GM21737 (cell line): Measurements from ENCODE around the gene LYRM1.
"Not testable (repeated sequence)": the region's sequence is repeated elsewhere in the genome, so short reads cannot be mapped to it uniquely, and the experiment has no call there.

ENCODE experiments used
- ATAC-seq: cut with Tn5 transposase; IDR thresholded peaks from one replicate; pipeline ENCODE4 v1.9.1; 2021; ENCODE audit warnings: mild to moderate bottlenecking, moderate library complexity; ENCODE audit not compliant: unreplicated experiment

LYRM1 gene

DNA sequence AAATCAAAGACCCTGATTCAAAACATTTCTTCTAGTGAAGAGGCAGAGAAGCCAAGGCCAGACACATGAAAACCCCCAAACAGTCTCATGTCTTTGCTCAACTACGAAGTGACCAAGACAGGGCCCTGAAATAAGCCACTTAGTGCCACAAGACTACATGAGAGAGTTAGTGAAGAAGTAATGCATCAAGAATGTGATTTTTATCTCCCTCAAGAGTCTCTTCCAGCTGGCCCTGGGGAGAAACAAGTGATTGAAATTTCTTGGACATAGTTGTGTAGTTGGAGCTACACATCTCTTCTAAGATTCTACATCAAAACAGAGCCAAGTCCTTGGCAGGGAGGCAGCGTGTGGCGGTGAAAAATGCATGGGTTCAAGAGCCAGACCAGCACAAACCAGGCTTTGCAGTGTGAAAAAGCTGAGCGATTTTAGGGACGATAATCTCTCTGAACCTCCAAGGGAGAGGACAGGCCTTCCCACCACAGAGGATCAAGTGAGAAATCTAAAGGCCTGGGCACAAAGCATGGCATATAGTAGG is 30.6 kb downstream of the LYRM1 start:
- no peak for ATAC-seq

DNA sequence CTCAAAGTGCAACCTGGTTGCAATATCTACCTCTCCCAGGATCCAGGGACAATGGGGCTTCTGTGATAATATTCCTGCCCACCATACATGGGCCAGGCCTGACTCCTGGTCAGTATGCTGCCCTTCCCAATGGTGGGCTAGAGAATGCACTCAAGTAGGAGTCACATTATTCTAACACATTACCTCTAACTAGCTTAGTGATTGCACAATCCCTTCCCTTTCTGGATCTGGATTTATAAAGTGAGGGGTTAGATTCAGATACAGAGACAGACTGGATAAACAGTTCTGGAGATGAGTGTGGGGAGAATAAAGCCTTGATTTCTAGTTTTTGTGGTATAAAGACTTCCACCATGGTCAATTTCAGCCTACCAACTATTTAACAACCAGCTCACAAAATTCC is 33.0 kb downstream of the LYRM1 start:
- no peak for ATAC-seq

GRCh38 chr16:20937736-20938135 is 37.2 kb downstream of the LYRM1 start:
- no peak for ATAC-seq

- no peak for ATAC-seq
These were observed 37.9 kb downstream of the LYRM1 start for GRCh38 chr16:20938426-20938825.

GRCh38 chr16:20939611-20940010 is 39.0 kb downstream of the LYRM1 start:
- no peak for ATAC-seq

- no peak for ATAC-seq
These were observed 40.5 kb downstream of the LYRM1 start for GRCh38 chr16:20940871-20941635.

GRCh38 chr16:20941636-20941926 is 41.0 kb downstream of the LYRM1 start:
- no peak for ATAC-seq

- no peak for ATAC-seq
These were observed 41.7 kb downstream of the LYRM1 start for GRCh38 chr16:20942256-20942655.

- ATAC-seq, result no peak
These were observed 44.4 kb downstream of the LYRM1 start for GRCh38 chr16:20944861-20945574.

GRCh38 chr16:20945575-20945875 is 45.0 kb downstream of the LYRM1 start:
- not testable (repeated sequence) for ATAC-seq

DNA sequence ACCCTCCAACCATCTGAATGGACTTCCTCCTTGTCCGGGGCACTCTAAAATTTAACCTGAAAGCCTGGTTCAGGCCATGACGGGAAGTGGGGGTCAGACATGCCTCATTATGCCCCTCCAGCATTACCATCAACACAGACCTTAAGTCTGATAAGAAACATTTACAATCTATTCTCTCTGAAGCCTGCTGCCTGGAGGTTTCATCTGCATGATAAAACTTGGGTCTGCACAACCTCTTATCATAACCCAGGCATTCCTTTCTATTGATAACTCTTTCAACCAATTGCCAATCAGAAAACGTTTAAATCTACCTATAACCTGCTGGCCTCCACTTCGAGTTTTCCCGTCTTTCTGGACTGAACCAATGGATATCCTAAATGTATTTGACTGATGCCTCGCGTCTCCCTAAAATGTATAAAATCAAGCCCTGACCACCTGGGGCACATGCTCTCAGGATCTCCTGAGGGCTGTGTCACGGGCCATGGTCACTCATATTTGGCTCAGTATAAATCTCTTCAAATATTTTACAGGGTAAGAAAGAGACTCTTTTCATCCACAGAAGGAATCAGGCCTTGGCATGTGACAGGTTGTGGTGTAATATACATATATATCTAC is 45.6 kb downstream of the LYRM1 start:
- ATAC-seq, result no peak

- no peak for ATAC-seq
These were observed 47.9 kb downstream of the LYRM1 start for GRCh38 chr16:20948444-20948843.

DNA sequence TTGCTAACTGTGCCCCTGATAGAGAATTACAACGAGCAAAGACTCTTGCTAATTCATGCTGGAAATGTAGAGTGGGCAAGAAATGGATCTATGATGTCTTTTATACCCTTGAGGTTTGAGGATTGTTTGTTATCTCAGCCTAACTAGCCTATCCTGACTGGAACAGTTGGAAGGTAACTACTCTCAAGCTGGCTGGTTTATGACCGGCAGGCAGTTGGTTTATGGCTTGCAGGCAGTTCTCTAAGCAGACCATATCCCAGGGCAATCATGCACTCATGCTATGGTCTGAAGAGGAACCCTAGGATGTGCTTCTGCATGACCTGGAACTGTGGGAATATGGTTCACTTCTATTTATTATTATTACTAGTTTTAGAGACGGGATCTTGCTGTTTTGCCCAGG is 49.1 kb downstream of the LYRM1 start:
- ATAC-seq, result no peak

DNA sequence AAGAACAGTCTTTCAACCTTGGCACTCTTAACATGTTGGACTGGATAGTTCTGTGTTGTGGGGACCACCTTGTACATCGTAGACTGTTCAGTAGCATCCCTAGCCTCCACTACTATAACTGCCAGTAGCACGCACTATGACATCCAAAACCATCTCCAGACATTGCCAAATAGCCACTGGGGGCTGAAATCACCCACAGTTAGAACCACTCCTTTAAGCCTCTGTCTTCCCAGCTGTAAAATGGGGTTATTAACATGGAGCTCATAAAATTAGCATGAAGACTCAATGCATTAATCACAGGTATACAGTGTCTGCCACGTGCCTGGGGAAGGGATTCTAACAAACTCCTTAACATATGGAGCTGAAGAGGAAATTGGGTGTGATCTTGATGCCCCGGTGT is 49.7 kb downstream of the LYRM1 start:
- no peak for ATAC-seq

DNA sequence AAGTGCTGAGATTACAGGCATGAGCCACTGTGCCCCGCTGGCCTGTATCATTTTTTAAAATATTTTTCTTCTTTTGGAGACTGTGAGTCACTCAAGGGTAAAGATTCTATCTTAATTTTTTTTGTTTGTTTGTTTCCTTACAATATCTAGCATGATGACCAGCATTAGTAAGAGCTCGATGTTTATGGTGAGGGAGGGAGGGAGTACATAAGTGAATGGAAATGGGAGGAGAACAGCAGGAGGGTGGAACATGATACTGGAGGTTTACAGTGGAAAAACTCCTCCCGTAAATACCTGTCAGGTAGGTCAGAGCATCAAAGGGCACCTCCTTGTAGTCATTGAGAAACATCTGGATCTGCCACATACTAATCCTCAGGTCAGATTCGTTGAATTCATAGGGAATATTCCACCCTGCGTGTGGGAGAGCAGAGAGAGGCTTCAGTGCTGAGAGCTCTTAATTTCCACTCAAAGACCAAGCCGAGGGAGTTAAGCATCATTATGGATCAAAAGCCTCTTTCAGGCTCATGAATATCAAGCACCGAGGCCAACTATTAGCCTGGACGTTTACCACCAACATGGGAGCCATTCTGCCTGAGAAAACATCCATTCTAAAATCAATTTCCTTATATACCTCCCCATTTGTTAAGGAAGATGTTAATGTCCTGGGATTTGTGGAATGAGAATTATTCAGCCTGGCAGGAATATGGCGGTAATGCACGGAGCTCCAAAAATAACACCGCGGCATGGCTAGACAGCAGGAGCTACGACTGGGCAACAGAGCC is 51.8 kb downstream of the LYRM1 start:
- no peak for ATAC-seq

DNA sequence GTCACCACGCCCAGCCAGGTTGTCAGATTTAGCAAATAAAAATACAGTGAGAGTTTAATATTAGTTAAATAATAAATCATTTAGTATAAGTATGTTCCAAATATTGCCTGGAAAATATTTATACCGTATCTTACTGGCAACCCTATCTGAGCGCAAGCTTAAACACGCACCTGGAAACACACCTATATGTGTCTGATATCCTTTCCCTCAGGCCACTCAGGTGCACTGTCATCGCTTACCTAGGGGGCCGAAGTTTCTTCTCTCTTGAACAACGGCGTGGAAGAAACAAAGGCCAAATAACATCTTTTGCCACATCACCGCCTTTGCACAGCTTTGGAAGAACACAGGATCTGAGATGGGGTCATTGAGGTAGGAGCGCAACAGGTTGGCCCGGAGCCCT is 54.0 kb downstream of the LYRM1 start:
- no peak for ATAC-seq

GRCh38 chr16:20956319-20956718 is 55.7 kb downstream of the LYRM1 start:
- ATAC-seq, result no peak

DNA sequence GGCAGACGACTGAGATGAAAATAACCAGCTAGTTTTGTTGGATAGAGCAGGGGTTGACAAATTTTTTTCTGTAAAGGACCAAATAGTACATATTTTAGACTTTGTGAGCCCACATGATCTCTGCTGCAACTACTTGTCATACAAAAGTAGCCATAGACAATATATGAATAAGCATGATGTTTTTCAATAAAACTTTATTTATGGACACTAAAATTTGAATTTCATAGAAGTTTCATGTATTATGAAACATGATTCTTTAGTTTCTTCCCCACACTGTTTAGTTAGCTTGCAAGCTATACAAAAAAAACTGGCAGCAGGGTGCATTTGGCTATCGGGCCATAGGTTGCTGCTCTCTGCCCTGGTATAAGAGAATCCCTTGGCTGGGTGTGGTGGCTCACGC is 56.6 kb downstream of the LYRM1 start:
- no peak for ATAC-seq

DNA sequence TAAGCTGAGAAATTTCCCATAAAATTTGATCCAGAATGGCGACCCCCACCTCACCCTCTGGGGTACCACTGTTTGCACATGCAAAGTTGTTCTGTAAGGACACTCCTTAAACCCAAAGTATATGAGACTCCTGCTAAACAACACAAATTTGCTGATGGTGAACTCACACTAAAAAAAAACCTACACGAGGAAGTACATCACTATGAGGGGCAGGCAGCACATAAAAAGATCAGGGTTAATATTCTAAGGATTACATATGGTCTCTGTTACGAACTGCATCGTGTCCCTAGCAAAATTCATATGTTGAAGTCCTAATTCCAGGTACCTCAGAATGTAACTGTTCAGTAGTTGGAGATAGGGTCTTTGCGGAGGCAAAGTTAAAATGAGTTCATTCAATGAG is 60.3 kb downstream of the LYRM1 start:
- no peak for ATAC-seq

GRCh38 chr16:20968765-20969164 is 68.2 kb downstream of the LYRM1 start:
- no peak for ATAC-seq

DNA sequence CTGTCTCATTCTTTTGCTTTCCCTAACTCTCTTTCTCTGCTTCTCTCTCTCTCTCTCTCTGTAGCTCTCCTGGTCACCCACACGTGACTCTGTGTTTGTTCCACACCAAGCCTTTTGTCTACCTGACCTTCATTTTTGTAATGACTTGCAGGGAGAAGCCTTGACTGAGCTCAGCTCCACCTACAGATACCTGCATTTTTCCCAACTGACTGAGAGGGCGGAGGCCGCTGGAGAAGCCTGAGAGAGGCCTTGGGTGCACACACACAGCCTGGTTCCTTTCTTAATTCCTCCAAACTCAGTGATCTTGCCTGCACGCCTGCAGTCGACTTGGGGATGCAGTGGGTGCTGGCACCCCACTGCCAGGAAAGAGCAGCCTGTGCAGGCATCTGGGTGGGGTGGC is 68.8 kb downstream of the LYRM1 start:
- no peak for ATAC-seq
